H1 (cell line): ENCODE measurements around the gene FAM221B. TPM values are rescaled to one million over a fixed set of nuclear protein-coding genes. Genes with fewer than 3 reads are reported as not detected.

Source experiments
- CTCF ChIA-PET: fragments of 300-600 bp; sonication (Branson Sonifier 250); formaldehyde crosslinking; loops from one replicate; lab custom pipeline; 2021; ENCODE audit not compliant: partially characterized antibody; lab: Charles Lee
- POLR2A ChIA-PET: fragments of 300-600 bp; sonication (Branson Sonifier 250); formaldehyde crosslinking; loops from one replicate; lab custom pipeline; 2021; ENCODE audit warnings: inconsistent platforms; ENCODE audit not compliant: partially characterized antibody; lab: Charles Lee
- DNase-seq, 2 experiments: peaks; one replicate each; pipeline versions ENCODE4 v3.0.0 to v3.0.0-alpha.2; 2010 to 2022; ENCODE audit warnings: low spot score in 2 of 2, low read depth in 1 of 2, mixed read lengths in 1 of 2
- FAIRE-seq: peaks from 2 replicates; lab custom pipeline; 2011; peaks lifted over from hg19 to GRCh38; lab: Jason Lieb, UNC
- H2AFZ ChIP-seq: 2 replicates; pipeline ENCODE4 v1.8.1; 2012; ENCODE audit warnings: low read length, inconsistent platforms
- H2AK5ac ChIP-seq: 2 replicates; pipeline ENCODE4 v1.6.1; 2013; ENCODE audit warnings: low read depth, low read length
- H2BK120ac ChIP-seq: replicated peaks from 2 replicates; pipeline ENCODE3; 2013; ENCODE audit warnings: low read depth, low read length, inconsistent platforms
- H2BK12ac ChIP-seq: 2 replicates; pipeline ENCODE4 v1.6.1; 2013; ENCODE audit warnings: low read depth, low read length
- H2BK15ac ChIP-seq: 2 replicates; pipeline ENCODE4 v1.6.1; 2013; ENCODE audit warnings: low read length
- H2BK20ac ChIP-seq: 2 replicates; pipeline ENCODE4 v1.6.1; 2013; ENCODE audit warnings: low read length
- H2BK5ac ChIP-seq: 2 replicates; pipeline ENCODE4 v1.6.1; 2013; ENCODE audit warnings: low read depth, low read length
- H3K14ac ChIP-seq: 2 replicates; pipeline ENCODE4 v1.6.1; 2013; ENCODE audit warnings: inconsistent platforms; ENCODE audit not compliant: insufficient read length
- H3K18ac ChIP-seq: 2 replicates; pipeline ENCODE4 v1.6.1; 2013; ENCODE audit warnings: low read length; ENCODE audit errors: extremely low read depth
- H3K23ac ChIP-seq: 2 replicates; pipeline ENCODE4 v1.6.1; 2013; ENCODE audit warnings: inconsistent platforms; ENCODE audit not compliant: insufficient read length
- H3K23me2 ChIP-seq: 2 replicates; pipeline ENCODE4 v1.6.1; 2013; ENCODE audit warnings: low read depth, low read length
- H3K27ac ChIP-seq: 2 replicates; pipeline ENCODE4 v1.6.1; 2011; ENCODE audit warnings: low read depth, low read length, inconsistent platforms
- H3K27me3 ChIP-seq, 4 experiments: replicated peaks in 1 of 4; 1 replicate in 1 of 4; 2 replicates in 3 of 4; pipeline versions ENCODE4 v1.6.1 to v1.8.1; 2011 to 2013; ENCODE audit warnings: low read length in 3 of 4, mild to moderate bottlenecking in 3 of 4, inconsistent platforms in 2 of 4, mixed read lengths in 2 of 4, moderate library complexity in 1 of 4; ENCODE audit not compliant: control insufficient read depth in 3 of 4, insufficient read depth in 3 of 4; ENCODE audit errors: extremely low read depth in 1 of 4
- H3K36me3 ChIP-seq, 4 experiments: 2 replicates each; pipeline versions ENCODE4 v1.6.1 to v1.8.1; 2011 to 2013; ENCODE audit warnings: mild to moderate bottlenecking in 4 of 4, low read length in 3 of 4, moderate library complexity in 2 of 4, control low read depth in 1 of 4, inconsistent platforms in 1 of 4; ENCODE audit not compliant: insufficient read depth in 4 of 4, control insufficient read depth in 2 of 4
- H3K4ac ChIP-seq: replicated peaks from 2 replicates; pipeline ENCODE3; 2013; ENCODE audit warnings: low read length, low read depth, mixed read lengths, inconsistent platforms; ENCODE audit not compliant: insufficient read length
- H3K4me1 ChIP-seq, 4 experiments: replicated peaks in 1 of 4; 1 replicate in 1 of 4; 2 replicates in 3 of 4; pipeline versions ENCODE4 v1.6.1 to v1.8.1; 2011 to 2013; ENCODE audit warnings: low read length in 3 of 4, inconsistent platforms in 2 of 4, mixed read lengths in 1 of 4; ENCODE audit not compliant: insufficient read depth in 4 of 4, control insufficient read depth in 3 of 4
- H3K4me2 ChIP-seq, 2 experiments: 2 replicates each; pipeline versions ENCODE4 v1.6.1 to v1.8.1; 2011 to 2013; ENCODE audit warnings: low read depth in 2 of 2, low read length in 2 of 2, control low read depth in 1 of 2, inconsistent platforms in 1 of 2, mild to moderate bottlenecking in 1 of 2; ENCODE audit not compliant: insufficient read depth in 1 of 2
- H3K4me3 ChIP-seq, 4 experiments: fragments of 200-600, 300-600 bp in 1 of 4; sonication (generic), shearing (Covaris generic), sonication (Bioruptor Twin) in 1 of 4; 2 replicates each; pipeline versions ENCODE4 v1.5.1 to v1.8.1; 2011 to 2016; ENCODE audit warnings: low read length in 4 of 4, low read depth in 3 of 4, control low read depth in 2 of 4, inconsistent platforms in 2 of 4, mild to moderate bottlenecking in 2 of 4, mixed read lengths in 1 of 4, moderate library complexity in 1 of 4; ENCODE audit not compliant: insufficient read depth in 2 of 4; ENCODE audit errors: extremely low read depth in 1 of 4
- H3K56ac ChIP-seq: replicated peaks from 2 replicates; pipeline ENCODE3; 2013; ENCODE audit warnings: low read depth, mild to moderate bottlenecking, mixed read lengths, low read length, inconsistent platforms; ENCODE audit not compliant: insufficient read length
- H3K79me1 ChIP-seq: 2 replicates; pipeline ENCODE4 v1.6.1; 2013; ENCODE audit warnings: low read depth, low read length, control low read depth
- H3K79me2 ChIP-seq, 2 experiments: 2 replicates each; pipeline versions ENCODE4 v1.6.1 to v1.8.1; 2012 to 2013; ENCODE audit warnings: low read length in 2 of 2, mild to moderate bottlenecking in 2 of 2, inconsistent platforms in 1 of 2; ENCODE audit not compliant: insufficient read depth in 2 of 2, control insufficient read depth in 1 of 2
- H3K9ac ChIP-seq, 4 experiments: replicated peaks in 1 of 4; 1 replicate in 1 of 4; 2 replicates in 3 of 4; pipeline versions ENCODE4 v1.6.1 to v1.8.1; 2011 to 2013; ENCODE audit warnings: low read depth in 3 of 4, low read length in 3 of 4, control low read depth in 2 of 4, mild to moderate bottlenecking in 2 of 4, moderate library complexity in 2 of 4, inconsistent platforms in 1 of 4; ENCODE audit errors: extremely low read depth in 1 of 4
- H3K9me3 ChIP-seq, 2 experiments: 2 replicates each; pipeline versions ENCODE4 v1.6.1 to v1.8.1; 2012 to 2013; ENCODE audit warnings: mild to moderate bottlenecking in 2 of 2, moderate library complexity in 2 of 2, control low read depth in 1 of 2, inconsistent platforms in 1 of 2, low read depth in 1 of 2, low read length in 1 of 2, mixed read lengths in 1 of 2; ENCODE audit not compliant: insufficient read depth in 2 of 2
- H4K20me1 ChIP-seq, 2 experiments: replicated peaks in 1 of 2; 2 replicates each; pipeline versions ENCODE3 to v1.8.1; 2011 to 2013; ENCODE audit warnings: inconsistent platforms in 2 of 2, low read length in 2 of 2, mild to moderate bottlenecking in 1 of 2; ENCODE audit not compliant: insufficient read depth in 2 of 2, control insufficient read depth in 1 of 2
- H4K5ac ChIP-seq: 2 replicates; pipeline ENCODE4 v1.6.1; 2013; ENCODE audit warnings: low read length, low read depth, mixed read lengths, inconsistent platforms; ENCODE audit not compliant: insufficient read length
- H4K8ac ChIP-seq: 2 replicates; pipeline ENCODE4 v1.8.0; 2013; ENCODE audit warnings: mild to moderate bottlenecking, moderate library complexity, low read length, inconsistent platforms; ENCODE audit not compliant: insufficient read depth; ENCODE audit errors: extremely low read depth
- H4K91ac ChIP-seq: replicated peaks from 2 replicates; pipeline ENCODE3; 2013; ENCODE audit warnings: low read length, mixed read lengths, inconsistent platforms; ENCODE audit not compliant: insufficient read length
- ATF2 ChIP-seq: IDR thresholded peaks from 2 replicates; pipeline ENCODE4 v1.6.1; 2012; ENCODE audit warnings: low read length, inconsistent platforms
- BCL11A ChIP-seq, 2 experiments: IDR thresholded peaks; one replicate each; pipeline ENCODE4 v1.6.1; 2011; ENCODE audit warnings: low read depth in 2 of 2, low read length in 2 of 2, mild to moderate bottlenecking in 2 of 2
- CHD1 ChIP-seq: IDR thresholded peaks from 2 replicates; pipeline ENCODE4 v1.6.1; 2012; ENCODE audit warnings: low read depth, low read length, improper control_type of control experiment
- E2F6 ChIP-seq: IDR thresholded peaks from 2 replicates; pipeline ENCODE4 v1.6.1; 2012; ENCODE audit warnings: inconsistent platforms
- EGR1 ChIP-seq: IDR thresholded peaks from 2 replicates; pipeline ENCODE4 v1.6.1; 2011; ENCODE audit warnings: low read depth, low read length, borderline replicate concordance
- KDM5A ChIP-seq: fragments of 200-600 bp; IDR thresholded peaks from 2 replicates; pipeline ENCODE4 v1.7.1; 2012; ENCODE audit warnings: mild to moderate bottlenecking, low read length, inconsistent platforms, mixed read lengths
- MAFK ChIP-seq: IDR thresholded peaks from 2 replicates; pipeline ENCODE4 v1.6.1; 2012; ENCODE audit warnings: low read depth, mild to moderate bottlenecking, improper control_type of control experiment, low read length
- MAX ChIP-seq: IDR thresholded peaks from 2 replicates; pipeline ENCODE4 v1.6.1; 2012; ENCODE audit warnings: inconsistent platforms
- NRF1 ChIP-seq: IDR thresholded peaks from 2 replicates; pipeline ENCODE4 v1.6.1; 2011; ENCODE audit warnings: mild to moderate bottlenecking, low read depth, low read length, improper control_type of control experiment
- POLR2A ChIP-seq, 2 experiments: IDR thresholded peaks; 1 replicate in 1 of 2; 2 replicates in 1 of 2; pipeline ENCODE4 v1.6.1; 2011; ENCODE audit warnings: low read depth in 2 of 2, low read length in 2 of 2, mild to moderate bottlenecking in 2 of 2; ENCODE audit errors: control extremely low read depth in 1 of 2
- RBBP5 ChIP-seq: IDR thresholded peaks from 2 replicates; pipeline ENCODE4 v1.7.1; 2012; ENCODE audit warnings: low read depth, mild to moderate bottlenecking, inconsistent platforms, low read length, moderate library complexity, borderline replicate concordance
- TBP ChIP-seq: IDR thresholded peaks from 2 replicates; pipeline ENCODE4 v1.6.1; 2011; ENCODE audit warnings: low read depth, low read length, improper control_type of control experiment
- WGBS, 2 experiments: shearing (Covaris generic) in 1 of 2; methylation state at CpG; one replicate each; pipeline versions ENCODE4 v1.1.6 to v1.1.7; 2013 to 2015; ENCODE audit warnings: low lambda C conversion rate in 2 of 2, mixed read lengths in 2 of 2, inconsistent platforms in 1 of 2, low coverage in 1 of 2, missing lambda C conversion rate in 1 of 2; ENCODE audit not compliant: insufficient replicate concordance in 2 of 2, insufficient coverage in 1 of 2, insufficient read length in 1 of 2; ENCODE audit errors: extremely low coverage in 1 of 2, missing lambda C conversion rate in 1 of 2; 5-methylcytosine and 5-hydroxymethylcytosine counted together
- polyA plus RNA-seq, 7 experiments: library from polyadenylated mRNA; depleted of rRNA in 3 of 7; stranded (reverse) in 5 of 7; unstranded in 2 of 7; fragments of >200 nt in 5 of 7; fragments of 200-250 nt in 2 of 7; gene quantifications; 1 replicate in 5 of 7; 2 replicates in 1 of 7; 4 replicates in 1 of 7; pipeline versions ENCODE4 v1.2.1 to v1.2.3, GENCODE V29; 2011 to 2013; ENCODE audit warnings: missing spikeins in 2 of 7, mixed read lengths in 2 of 7
- total RNA-seq: library from RNA; stranded (reverse); fragmentation: NEBNext Ultra II Directional; extraction: Animal tissue kit (Norgen Biotek cat#: 25700); gene quantifications from 2 replicates; pipeline ENCODE4 v1.2.1, GENCODE V29; 2021

The FAM221B gene
- total and polyA plus RNA-seq, 2 of the 8 experiments (the other 6 are each of a cell fraction or from before 2014, with no cell fraction given), result not detected

- H3K36me3 ChIP-seq, result no peaks in the 10 kb centered on the region
- H3K79me1 ChIP-seq, result no peaks in the 10 kb centered on the region
- H3K4me2 ChIP-seq, result no peak overlapping the region; a peak in 1 of 4 replicates
- no peak overlapping the region for H2AFZ ChIP-seq
- peaks cover 10% of the 10 kb centered on the region for H3K23me2 ChIP-seq
- no peak overlapping the region for H4K8ac ChIP-seq
- no peak for DNase-seq
- H2BK12ac ChIP-seq, result no peak overlapping the region
- H3K79me2 ChIP-seq, result no peaks in the 10 kb centered on the region
- H4K5ac ChIP-seq, result no peak overlapping the region
- H3K4me1 ChIP-seq, result peaks cover 0 to 12% (median 6%) of the 10 kb centered on the region in 4 experiments; a peak in 6 of 7 replicates
- no peak overlapping the region for H3K23ac ChIP-seq
- no peak overlapping the region for H2BK5ac ChIP-seq
- H3K9me3 ChIP-seq, result no peaks in the 10 kb centered on the region
- WGBS, 2 experiments, result 82% methylated on average over 4 of the region's 4 CpGs; no CpG with 5 or more reads in 1 of the 2 experiments
- no peak overlapping the region for H4K91ac ChIP-seq
- H3K27me3 ChIP-seq, result no peaks in the 10 kb centered on the region
- ChIA-PET CTCF (interaction anchor here (1.2 to 10.6 kb wide), 6 partner anchors 11 to 72 kb away, joined by 3 to 115 read pairs (median 6); partner anchors contain the start of genes HINT2 and SPAG8), POLR2A (interaction anchor here (1.4 to 2.0 kb wide), 2 partner anchors 11 to 14 kb away, joined by 3 to 9 read pairs; no protein-coding TSS in a partner anchor)
- no peak overlapping the region for H3K4ac ChIP-seq
- H3K56ac ChIP-seq, result no peak overlapping the region
- FAIRE-seq, result no peak
- no peak overlapping the region for H3K27ac ChIP-seq
- H2BK20ac ChIP-seq, result no peak overlapping the region
- no peak overlapping the region for H2BK120ac ChIP-seq
- no peaks in the 10 kb centered on the region for H4K20me1 ChIP-seq
- H2AK5ac ChIP-seq, result no peak overlapping the region
- no peak overlapping the region for H3K14ac ChIP-seq
- H3K9ac ChIP-seq, result no peak overlapping the region
- H3K4me3 ChIP-seq, result no peak overlapping the region
- no peak overlapping the region for H2BK15ac ChIP-seq
- H3K18ac ChIP-seq, result no peak overlapping the region
- TF ChIP-seq MAX, result no peak
- no peak for TF ChIP-seq RBBP5
- no peak for TF ChIP-seq CHD1
- TF ChIP-seq BCL11A (IDR thresholded peaks at IDR 0.05; ENCODE audit: low read depth in 2 of 2, low read length in 2 of 2), result no peak
- no peak for TF ChIP-seq ATF2
- no peak for TF ChIP-seq POLR2A (IDR thresholded peaks at IDR 0.05; ENCODE audit: control extremely low read depth in 1 of 2, low read depth in 2 of 2, low read length in 2 of 2)
- no peak for TF ChIP-seq EGR1
- no peak for TF ChIP-seq NRF1
- no peak for TF ChIP-seq MAFK
- no peak for TF ChIP-seq E2F6
- no peak for TF ChIP-seq TBP
- TF ChIP-seq KDM5A, result no peak
Observed at GRCh38 chr9:35831040-35831439, 2.5 kb upstream of the FAM221B start.
